Measurements from ENCODE around the gene RPL36AL. TPM values are rescaled to one million over a fixed set of nuclear protein-coding genes. Genes with fewer than 3 reads are reported as not detected.
A peak's percentile ranks its signal among the peaks of the same experiment; 100 is the strongest.

Gene RPL36AL
- total RNA-seq (2014; rRNA removed; shearing (Covaris generic)) (122 and 204 TPM in 2 replicates), polyA plus RNA-seq (2016; fragmentation: Nextera tagmentation; extraction: Ambion mirVana) (690 and 723 TPM in 2 replicates)
- long read RNA-seq, transcript RPL36AL-201 (2 exons, 746 nt), result major isoform, 184 of 185 reads
- long read RNA-seq, partial matches to known transcripts, result 1 of 185 reads
- long read RNA-seq, other reads (novel, unspliced or antisense), result 0 of 185 reads

DNA sequence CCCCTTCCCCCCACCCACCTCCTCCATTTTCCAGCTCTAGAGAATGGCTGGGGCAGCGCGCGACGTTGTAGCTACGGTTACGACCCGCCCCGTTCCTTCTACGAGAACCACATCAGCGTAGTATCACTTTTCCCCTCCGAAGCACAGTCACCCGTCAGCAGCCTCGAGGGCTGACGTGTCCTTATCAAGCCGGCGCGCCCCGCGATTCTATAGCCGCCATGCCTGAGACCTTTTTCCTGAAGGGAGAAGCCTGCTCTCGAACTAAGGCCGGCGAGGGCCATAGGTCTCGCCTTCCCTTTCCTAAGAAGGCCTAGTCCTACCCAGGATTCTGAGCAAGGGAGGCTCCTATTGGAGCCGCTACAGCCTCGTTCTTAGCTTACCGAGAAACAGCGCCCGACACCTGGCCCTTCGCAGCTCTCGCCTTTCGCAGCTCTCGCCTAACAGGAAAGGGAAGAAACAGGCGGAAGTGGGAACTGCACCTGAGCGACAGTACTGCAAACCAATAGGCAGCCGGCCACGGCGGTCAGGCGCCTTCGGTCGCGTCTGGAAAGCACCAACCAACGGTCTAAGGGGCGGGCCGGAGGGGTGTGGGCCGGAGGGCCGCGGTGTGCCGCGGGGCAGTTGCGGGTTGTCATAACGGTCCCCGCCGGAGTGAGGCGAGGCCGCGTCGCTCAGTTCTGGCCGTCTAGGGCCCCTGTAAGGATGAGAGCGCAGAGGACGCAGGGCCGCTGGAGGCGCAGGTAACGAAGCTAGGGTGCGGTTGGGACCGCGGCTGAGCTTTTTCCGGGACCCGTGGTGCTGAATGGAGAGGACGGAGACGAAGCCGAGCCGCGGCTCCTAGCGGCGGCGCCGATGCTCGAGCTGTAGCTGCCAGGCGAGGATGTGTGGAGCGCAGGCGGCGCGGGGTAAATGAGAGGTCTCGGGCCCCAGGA lies at the start of gene RPL36AL, which contains the start of gene MGAT2:
TSS of gene RPL36AL (minus strand) at position 445 of the 932 bp plus-strand sequence. CDS start 1,522 bp downstream, outside the sequence.
TSS of gene MGAT2 (plus strand) at position 618 of the 932 bp plus-strand sequence. CDS start 470 bp downstream, outside the sequence.
- Histone ChIP-seq H3K9me2 (ENCODE audit: insufficient read depth) (no peaks in the 10 kb centered on the region), H3F3A (replicated peaks; ENCODE audit: low read depth) (peaks cover 16% of the 10 kb centered on the region), H3K27me3 (ENCODE audit: insufficient read depth) (no peaks in the 10 kb centered on the region), H3K36me3 (ENCODE audit: insufficient read depth) (peaks cover 16% of the 10 kb centered on the region; the same call in 1 of the 2 replicates), H3K27ac (ENCODE audit: low read depth) (peak within 1 kb of the TSS; percentile 95), H3K79me2 (replicated peaks; ENCODE audit: insufficient read depth) (peaks cover 51% of the 10 kb centered on the region), H2AFZ (peak within 1 kb of the TSS; percentile 38; the same call in 1 of the 2 replicates), H3K4me1 (ENCODE audit: insufficient read depth) (peaks cover 11% of the 10 kb centered on the region), H4K20me1 (replicated peaks; ENCODE audit: insufficient read depth) (peaks cover 29% of the 10 kb centered on the region), H3K4me3 (peak within 1 kb of the TSS; percentile 94), H3K4me2 (peak within 1 kb of the TSS; percentile 92)
- Mint-ChIP-seq H3K9me3 (no peaks in the 10 kb centered on the region), H3K4me1 (peaks cover 18% of the 10 kb centered on the region), H3K4me3 (peak within 1 kb of the TSS; percentile 99), H3K36me3 (ENCODE audit: low read depth) (peaks cover 46% of the 10 kb centered on the region), H3K27me3 (ENCODE audit: insufficient read depth, low read depth, poor library complexity) (peaks cover 1% of the 10 kb centered on the region), H3K27ac (peak within 1 kb of the TSS; percentile 98)
- TF ChIP-seq, protein P1, sequence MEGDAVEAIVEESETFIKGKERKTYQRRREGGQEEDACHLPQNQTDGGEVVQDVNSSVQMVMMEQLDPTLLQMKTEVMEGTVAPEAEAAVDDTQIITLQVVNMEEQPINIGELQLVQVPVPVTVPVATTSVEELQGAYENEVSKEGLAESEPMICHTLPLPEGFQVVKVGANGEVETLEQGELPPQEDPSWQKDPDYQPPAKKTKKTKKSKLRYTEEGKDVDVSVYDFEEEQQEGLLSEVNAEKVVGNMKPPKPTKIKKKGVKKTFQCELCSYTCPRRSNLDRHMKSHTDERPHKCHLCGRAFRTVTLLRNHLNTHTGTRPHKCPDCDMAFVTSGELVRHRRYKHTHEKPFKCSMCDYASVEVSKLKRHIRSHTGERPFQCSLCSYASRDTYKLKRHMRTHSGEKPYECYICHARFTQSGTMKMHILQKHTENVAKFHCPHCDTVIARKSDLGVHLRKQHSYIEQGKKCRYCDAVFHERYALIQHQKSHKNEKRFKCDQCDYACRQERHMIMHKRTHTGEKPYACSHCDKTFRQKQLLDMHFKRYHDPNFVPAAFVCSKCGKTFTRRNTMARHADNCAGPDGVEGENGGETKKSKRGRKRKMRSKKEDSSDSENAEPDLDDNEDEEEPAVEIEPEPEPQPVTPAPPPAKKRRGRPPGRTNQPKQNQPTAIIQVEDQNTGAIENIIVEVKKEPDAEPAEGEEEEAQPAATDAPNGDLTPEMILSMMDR (conservative IDR thresholded peaks at IDR 0.05; ENCODE audit: low read depth in 2 of 2), result 0 out of 4 replicates have a peak, but pooled peaks of 1 of the 2 experiments have one; percentile 1
- TF ChIP-seq EZH2phosphoT487 (IDR thresholded peaks at IDR 0.05; ENCODE audit: unreplicated experiment), result no peak
- peak; percentile 98 for TF ChIP-seq POLR2AphosphoS5 (IDR thresholded peaks at IDR 0.05; ENCODE audit: low read depth)
- peak; percentile 64 for TF ChIP-seq CREB1 (CRISPR knock-in tag; IDR thresholded peaks at IDR 0.05; ENCODE audit: low read depth)
- TF ChIP-seq, protein P2, sequence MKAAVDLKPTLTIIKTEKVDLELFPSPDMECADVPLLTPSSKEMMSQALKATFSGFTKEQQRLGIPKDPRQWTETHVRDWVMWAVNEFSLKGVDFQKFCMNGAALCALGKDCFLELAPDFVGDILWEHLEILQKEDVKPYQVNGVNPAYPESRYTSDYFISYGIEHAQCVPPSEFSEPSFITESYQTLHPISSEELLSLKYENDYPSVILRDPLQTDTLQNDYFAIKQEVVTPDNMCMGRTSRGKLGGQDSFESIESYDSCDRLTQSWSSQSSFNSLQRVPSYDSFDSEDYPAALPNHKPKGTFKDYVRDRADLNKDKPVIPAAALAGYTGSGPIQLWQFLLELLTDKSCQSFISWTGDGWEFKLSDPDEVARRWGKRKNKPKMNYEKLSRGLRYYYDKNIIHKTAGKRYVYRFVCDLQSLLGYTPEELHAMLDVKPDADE (IDR thresholded peaks at IDR 0.05), result no peak; the same call in 1 of the 2 replicates
- no peak for TF ChIP-seq EZH2 (IDR thresholded peaks at IDR 0.05; ENCODE audit: low read depth, unreplicated experiment)
- TF ChIP-seq, protein P3, sequence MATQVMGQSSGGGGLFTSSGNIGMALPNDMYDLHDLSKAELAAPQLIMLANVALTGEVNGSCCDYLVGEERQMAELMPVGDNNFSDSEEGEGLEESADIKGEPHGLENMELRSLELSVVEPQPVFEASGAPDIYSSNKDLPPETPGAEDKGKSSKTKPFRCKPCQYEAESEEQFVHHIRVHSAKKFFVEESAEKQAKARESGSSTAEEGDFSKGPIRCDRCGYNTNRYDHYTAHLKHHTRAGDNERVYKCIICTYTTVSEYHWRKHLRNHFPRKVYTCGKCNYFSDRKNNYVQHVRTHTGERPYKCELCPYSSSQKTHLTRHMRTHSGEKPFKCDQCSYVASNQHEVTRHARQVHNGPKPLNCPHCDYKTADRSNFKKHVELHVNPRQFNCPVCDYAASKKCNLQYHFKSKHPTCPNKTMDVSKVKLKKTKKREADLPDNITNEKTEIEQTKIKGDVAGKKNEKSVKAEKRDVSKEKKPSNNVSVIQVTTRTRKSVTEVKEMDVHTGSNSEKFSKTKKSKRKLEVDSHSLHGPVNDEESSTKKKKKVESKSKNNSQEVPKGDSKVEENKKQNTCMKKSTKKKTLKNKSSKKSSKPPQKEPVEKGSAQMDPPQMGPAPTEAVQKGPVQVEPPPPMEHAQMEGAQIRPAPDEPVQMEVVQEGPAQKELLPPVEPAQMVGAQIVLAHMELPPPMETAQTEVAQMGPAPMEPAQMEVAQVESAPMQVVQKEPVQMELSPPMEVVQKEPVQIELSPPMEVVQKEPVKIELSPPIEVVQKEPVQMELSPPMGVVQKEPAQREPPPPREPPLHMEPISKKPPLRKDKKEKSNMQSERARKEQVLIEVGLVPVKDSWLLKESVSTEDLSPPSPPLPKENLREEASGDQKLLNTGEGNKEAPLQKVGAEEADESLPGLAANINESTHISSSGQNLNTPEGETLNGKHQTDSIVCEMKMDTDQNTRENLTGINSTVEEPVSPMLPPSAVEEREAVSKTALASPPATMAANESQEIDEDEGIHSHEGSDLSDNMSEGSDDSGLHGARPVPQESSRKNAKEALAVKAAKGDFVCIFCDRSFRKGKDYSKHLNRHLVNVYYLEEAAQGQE (IDR thresholded peaks at IDR 0.05; ENCODE audit: unreplicated experiment), result peak; percentile 5
- peak; percentile 99 for DNase-seq (ENCODE audit: low spot score)
- ATAC-seq, result peak; percentile 97

All from GM23338 (cell line).